GM12878 (cell line): ENCODE results near the gene RCN2. TPM values are rescaled to one million over a fixed set of nuclear protein-coding genes. Genes with fewer than 3 reads are reported as not detected.

ENCODE experiments used
- BHLHE40 ChIP-seq, 2 experiments: fragments of 450-650 bp in 1 of 2; IDR thresholded peaks; 2 replicates each; pipeline ENCODE4 v1.6.1; 2011 to 2017; ENCODE audit warnings: low read depth in 2 of 2, borderline replicate concordance in 1 of 2, improper control_type of control experiment in 1 of 2, low read length in 1 of 2, mild to moderate bottlenecking in 1 of 2
- BMI1 ChIP-seq: fragments of 450-650 bp; IDR thresholded peaks from 2 replicates; pipeline ENCODE4 v1.6.1; 2016; ENCODE audit warnings: mild to moderate bottlenecking, moderate library complexity, borderline replicate concordance
- CREB1 ChIP-seq: IDR thresholded peaks from 2 replicates; pipeline ENCODE4 v1.6.1; 2012; ENCODE audit warnings: low read depth, mild to moderate bottlenecking, inconsistent platforms
- EP300 ChIP-seq, 2 experiments: fragments of 150-350 bp in 1 of 2; IDR thresholded peaks; 2 replicates each; pipeline ENCODE4 v1.6.1; 2011 to 2012; ENCODE audit warnings: low read depth in 2 of 2, low read length in 2 of 2, borderline replicate concordance in 1 of 2, improper control_type of control experiment in 1 of 2, inconsistent platforms in 1 of 2; ENCODE audit not compliant: control insufficient read depth in 1 of 2
- EZH2 ChIP-seq: IDR thresholded peaks from 2 replicates; pipeline ENCODE4 v1.6.1; 2012; ENCODE audit warnings: low read depth, mild to moderate bottlenecking, control low read depth, inconsistent platforms, low read length, borderline replicate concordance; ENCODE audit not compliant: control insufficient read depth
- KDM1A ChIP-seq: fragments of 200-600 bp; sonication (generic); IDR thresholded peaks from 2 replicates; pipeline ENCODE4 v1.6.1; 2016; ENCODE audit warnings: borderline replicate concordance
- NR2C2 ChIP-seq: IDR thresholded peaks from 2 replicates; pipeline ENCODE4 v1.6.1; 2011; ENCODE audit warnings: borderline replicate concordance, low read depth; ENCODE audit not compliant: control insufficient read depth, insufficient read length
- NRF1 ChIP-seq: conservative IDR thresholded peaks from 2 replicates; pipeline ENCODE4 v1.6.1; 2011; ENCODE audit warnings: mild to moderate bottlenecking, low read depth, low read length, improper control_type of control experiment
- PAX5 ChIP-seq: IDR thresholded peaks from 2 replicates; pipeline ENCODE4 v1.6.1; 2011; ENCODE audit warnings: low read depth, low read length, borderline replicate concordance
- RCOR1 ChIP-seq: conservative IDR thresholded peaks from 2 replicates; pipeline ENCODE4 v1.6.1; 2012; ENCODE audit warnings: low read depth, low read length, improper control_type of control experiment
- TAF1 ChIP-seq: IDR thresholded peaks from 2 replicates; pipeline ENCODE4 v1.6.1; 2011; ENCODE audit warnings: mild to moderate bottlenecking, low read depth, low read length, borderline replicate concordance
- TCF7 ChIP-seq: IDR thresholded peaks from 2 replicates; pipeline ENCODE4 v1.6.1; 2014; ENCODE audit warnings: antibody characterized with exemption, borderline replicate concordance
- ZNF24 ChIP-seq: fragments of 450-650 bp; IDR thresholded peaks from 2 replicates; pipeline ENCODE4 v1.6.1; 2017; ENCODE audit warnings: antibody characterized with exemption, mild to moderate bottlenecking
- ZZZ3 ChIP-seq: IDR thresholded peaks from 2 replicates; pipeline ENCODE4 v1.6.1; 2011; ENCODE audit warnings: low read depth; ENCODE audit not compliant: control insufficient read depth, insufficient read length
- polyA plus RNA-seq, 11 experiments: library from polyadenylated mRNA; depleted of rRNA in 4 of 11; unstranded in 6 of 11; stranded (reverse) in 5 of 11; fragments of >200 nt; fragmentation: Nextera tagmentation in 4 of 11; fragmentation: Illumina TruSeq in 1 of 11; extraction: Ambion mirVana in 4 of 11; extraction: Trizol in 1 of 11; gene quantifications; 1 replicate in 1 of 11; 2 replicates in 10 of 11; pipeline versions ENCODE4 v1.2.1 to v1.2.3, GENCODE V29; 2011 to 2016; ENCODE audit warnings: inconsistent platforms in 2 of 11, missing spikeins in 2 of 11, low read depth in 1 of 11
- total RNA-seq, 4 experiments: library from RNA; depleted of rRNA in 3 of 4; stranded (reverse); fragments of >200 nt in 3 of 4; fragmentation: Illumina TruSeq in 1 of 4; extraction: Trizol in 1 of 4; gene quantifications; 2 replicates each; pipeline versions ENCODE4 v1.2.1 to v1.2.3, GENCODE V29; 2013 to 2021
- TF ChIP-seq, protein P1 (sequence below): IDR thresholded peaks from 2 replicates; pipeline ENCODE4 v1.6.1; 2011; ENCODE audit warnings: low read depth, low read length, improper control_type of control experiment, borderline replicate concordance
- TF ChIP-seq, protein P2 (sequence below): fragments of 450-650 bp; IDR thresholded peaks from 2 replicates; pipeline ENCODE4 v1.6.1; 2017; ENCODE audit warnings: mild to moderate bottlenecking
- TF ChIP-seq, protein P3 (sequence below): fragments of 450-650 bp; IDR thresholded peaks from 2 replicates; pipeline ENCODE4 v1.6.1; 2018; ENCODE audit warnings: borderline replicate concordance, mild to moderate bottlenecking; ENCODE audit not compliant: partially characterized antibody
- TF ChIP-seq, protein P4 (sequence below): fragments of 450-650 bp; formaldehyde crosslinking; IDR thresholded peaks from 2 replicates; pipeline ENCODE4 v1.4.0; 2022; ENCODE audit warnings: mild to moderate bottlenecking, moderate library complexity
- TF ChIP-seq, protein P5 (sequence below): IDR thresholded peaks from 2 replicates; pipeline ENCODE4 v1.6.1; 2011; ENCODE audit warnings: borderline replicate concordance, low read depth, mild to moderate bottlenecking, moderate library complexity, mixed read lengths, low read length; ENCODE audit not compliant: insufficient read depth; ENCODE audit errors: extremely low read length

The RCN2 gene
- total and polyA plus RNA-seq, 10 of the 15 experiments (the other 5 are each of a cell fraction or from before 2014, with no cell fraction given) = 4.9 to 41.0 (median 12.9) TPM

DNA sequence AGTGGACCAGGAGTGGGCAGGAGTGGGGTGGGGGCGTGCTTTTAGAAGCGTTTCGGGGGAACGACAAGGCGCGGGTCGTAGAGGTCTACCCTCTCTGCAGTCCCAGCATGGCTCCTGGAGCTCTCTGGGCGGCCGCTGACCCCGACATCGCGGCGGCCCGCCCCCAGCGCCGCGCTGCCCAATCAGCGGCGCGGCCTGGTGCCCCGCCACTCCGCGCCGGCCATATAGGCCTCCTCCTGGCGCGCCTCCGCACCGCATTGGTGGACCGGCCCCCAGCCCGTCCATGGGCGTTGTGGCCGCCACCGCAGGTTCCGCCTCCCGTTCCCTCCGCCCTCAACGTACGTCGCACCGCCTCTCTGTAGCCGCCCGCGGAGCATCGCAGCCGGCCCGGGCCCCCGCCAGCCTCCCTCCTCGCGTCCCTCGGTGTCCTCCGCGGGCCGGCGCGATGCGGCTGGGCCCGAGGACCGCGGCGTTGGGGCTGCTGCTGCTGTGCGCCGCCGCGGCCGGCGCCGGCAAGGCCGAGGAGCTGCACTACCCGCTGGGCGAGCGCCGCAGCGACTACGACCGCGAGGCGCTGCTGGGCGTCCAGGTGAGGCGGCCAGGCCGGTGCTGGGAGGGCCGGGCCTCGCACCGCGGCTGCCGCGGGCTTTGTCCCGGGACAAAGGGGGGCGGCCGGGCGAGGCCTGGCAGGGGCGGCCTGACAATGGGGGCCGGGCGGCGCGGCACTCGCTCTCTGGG lies at the start of gene RCN2 (continued):
- TF ChIP-seq ZNF24 (no peak), NRF1 (no peak), TCF7 (no peak), RCOR1 (no peak), BMI1 (no peak), EZH2 (no peak), PAX5 (no peak), TAF1 (0 out of 2 replicates have a peak, but pooled peaks have one; percentile 56), KDM1A (no peak), ZZZ3 (no peak), EP300 (IDR thresholded peaks at IDR 0.05; ENCODE audit: borderline replicate concordance in 1 of 2, control insufficient read depth in 1 of 2, low read depth in 2 of 2, low read length in 2 of 2) (no peak), BHLHE40 (IDR thresholded peaks at IDR 0.05; ENCODE audit: borderline replicate concordance in 1 of 2, low read depth in 2 of 2, low read length in 1 of 2) (peak in 1 of 2 experiments; percentile 58; a peak in 2 of 4 replicates), NR2C2 (no peak), CREB1 (peak; percentile 67; the same call in 1 of the 2 replicates)
- TF ChIP-seq, protein P1, sequence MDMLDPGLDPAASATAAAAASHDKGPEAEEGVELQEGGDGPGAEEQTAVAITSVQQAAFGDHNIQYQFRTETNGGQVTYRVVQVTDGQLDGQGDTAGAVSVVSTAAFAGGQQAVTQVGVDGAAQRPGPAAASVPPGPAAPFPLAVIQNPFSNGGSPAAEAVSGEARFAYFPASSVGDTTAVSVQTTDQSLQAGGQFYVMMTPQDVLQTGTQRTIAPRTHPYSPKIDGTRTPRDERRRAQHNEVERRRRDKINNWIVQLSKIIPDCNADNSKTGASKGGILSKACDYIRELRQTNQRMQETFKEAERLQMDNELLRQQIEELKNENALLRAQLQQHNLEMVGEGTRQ = no peak
- TF ChIP-seq, protein P2, sequence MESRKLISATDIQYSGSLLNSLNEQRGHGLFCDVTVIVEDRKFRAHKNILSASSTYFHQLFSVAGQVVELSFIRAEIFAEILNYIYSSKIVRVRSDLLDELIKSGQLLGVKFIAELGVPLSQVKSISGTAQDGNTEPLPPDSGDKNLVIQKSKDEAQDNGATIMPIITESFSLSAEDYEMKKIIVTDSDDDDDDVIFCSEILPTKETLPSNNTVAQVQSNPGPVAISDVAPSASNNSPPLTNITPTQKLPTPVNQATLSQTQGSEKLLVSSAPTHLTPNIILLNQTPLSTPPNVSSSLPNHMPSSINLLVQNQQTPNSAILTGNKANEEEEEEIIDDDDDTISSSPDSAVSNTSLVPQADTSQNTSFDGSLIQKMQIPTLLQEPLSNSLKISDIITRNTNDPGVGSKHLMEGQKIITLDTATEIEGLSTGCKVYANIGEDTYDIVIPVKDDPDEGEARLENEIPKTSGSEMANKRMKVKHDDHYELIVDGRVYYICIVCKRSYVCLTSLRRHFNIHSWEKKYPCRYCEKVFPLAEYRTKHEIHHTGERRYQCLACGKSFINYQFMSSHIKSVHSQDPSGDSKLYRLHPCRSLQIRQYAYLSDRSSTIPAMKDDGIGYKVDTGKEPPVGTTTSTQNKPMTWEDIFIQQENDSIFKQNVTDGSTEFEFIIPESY = no peak
- TF ChIP-seq, protein P3, sequence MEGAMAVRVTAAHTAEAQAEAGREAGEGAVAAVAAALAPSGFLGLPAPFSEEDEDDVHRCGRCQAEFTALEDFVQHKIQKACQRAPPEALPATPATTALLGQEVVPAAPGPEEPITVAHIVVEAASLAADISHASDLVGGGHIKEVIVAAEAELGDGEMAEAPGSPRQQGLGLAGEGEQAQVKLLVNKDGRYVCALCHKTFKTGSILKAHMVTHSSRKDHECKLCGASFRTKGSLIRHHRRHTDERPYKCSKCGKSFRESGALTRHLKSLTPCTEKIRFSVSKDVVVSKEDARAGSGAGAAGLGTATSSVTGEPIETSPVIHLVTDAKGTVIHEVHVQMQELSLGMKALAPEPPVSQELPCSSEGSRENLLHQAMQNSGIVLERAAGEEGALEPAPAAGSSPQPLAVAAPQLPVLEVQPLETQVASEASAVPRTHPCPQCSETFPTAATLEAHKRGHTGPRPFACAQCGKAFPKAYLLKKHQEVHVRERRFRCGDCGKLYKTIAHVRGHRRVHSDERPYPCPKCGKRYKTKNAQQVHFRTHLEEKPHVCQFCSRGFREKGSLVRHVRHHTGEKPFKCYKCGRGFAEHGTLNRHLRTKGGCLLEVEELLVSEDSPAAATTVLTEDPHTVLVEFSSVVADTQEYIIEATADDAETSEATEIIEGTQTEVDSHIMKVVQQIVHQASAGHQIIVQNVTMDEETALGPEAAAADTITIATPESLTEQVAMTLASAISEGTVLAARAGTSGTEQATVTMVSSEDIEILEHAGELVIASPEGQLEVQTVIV = no peak
- TF ChIP-seq, protein P4, sequence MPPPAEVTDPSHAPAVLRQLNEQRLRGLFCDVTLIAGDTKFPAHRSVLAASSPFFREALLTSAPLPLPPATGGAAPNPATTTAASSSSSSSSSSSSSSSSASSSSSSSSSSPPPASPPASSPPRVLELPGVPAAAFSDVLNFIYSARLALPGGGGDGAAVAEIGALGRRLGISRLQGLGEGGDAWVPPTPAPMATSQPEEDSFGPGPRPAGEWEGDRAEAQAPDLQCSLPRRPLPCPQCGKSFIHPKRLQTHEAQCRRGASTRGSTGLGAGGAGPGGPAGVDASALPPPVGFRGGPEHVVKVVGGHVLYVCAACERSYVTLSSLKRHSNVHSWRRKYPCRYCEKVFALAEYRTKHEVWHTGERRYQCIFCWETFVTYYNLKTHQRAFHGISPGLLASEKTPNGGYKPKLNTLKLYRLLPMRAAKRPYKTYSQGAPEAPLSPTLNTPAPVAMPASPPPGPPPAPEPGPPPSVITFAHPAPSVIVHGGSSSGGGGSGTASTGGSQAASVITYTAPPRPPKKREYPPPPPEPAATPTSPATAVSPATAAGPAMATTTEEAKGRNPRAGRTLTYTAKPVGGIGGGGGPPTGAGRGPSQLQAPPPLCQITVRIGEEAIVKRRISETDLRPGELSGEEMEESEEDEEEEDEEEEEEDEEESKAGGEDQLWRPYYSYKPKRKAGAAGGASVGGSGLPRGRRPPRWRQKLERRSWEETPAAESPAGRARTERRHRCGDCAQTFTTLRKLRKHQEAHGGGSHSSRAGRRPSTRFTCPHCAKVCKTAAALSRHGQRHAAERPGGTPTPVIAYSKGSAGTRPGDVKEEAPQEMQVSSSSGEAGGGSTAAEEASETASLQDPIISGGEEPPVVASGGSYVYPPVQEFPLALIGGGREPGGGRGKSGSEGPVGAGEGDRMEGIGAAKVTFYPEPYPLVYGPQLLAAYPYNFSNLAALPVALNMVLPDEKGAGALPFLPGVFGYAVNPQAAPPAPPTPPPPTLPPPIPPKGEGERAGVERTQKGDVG (CRISPR knock-in tag) = no peak
- TF ChIP-seq, protein P5, sequence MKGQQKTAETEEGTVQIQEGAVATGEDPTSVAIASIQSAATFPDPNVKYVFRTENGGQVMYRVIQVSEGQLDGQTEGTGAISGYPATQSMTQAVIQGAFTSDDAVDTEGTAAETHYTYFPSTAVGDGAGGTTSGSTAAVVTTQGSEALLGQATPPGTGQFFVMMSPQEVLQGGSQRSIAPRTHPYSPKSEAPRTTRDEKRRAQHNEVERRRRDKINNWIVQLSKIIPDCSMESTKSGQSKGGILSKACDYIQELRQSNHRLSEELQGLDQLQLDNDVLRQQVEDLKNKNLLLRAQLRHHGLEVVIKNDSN = no peak
